Activated naive CD8-positive, alpha-beta T cell (primary cell): ENCODE measurements around the gene SHANK1.

Experiments
- H3K27ac Mint-ChIP-seq: one replicate; pipeline ENCODE4 v1.8.0; 2021; ENCODE audit warnings: mixed read lengths
- H3K27me3 Mint-ChIP-seq: one replicate; pipeline ENCODE4 v1.8.0; 2021; ENCODE audit warnings: mixed read lengths
- H3K36me3 Mint-ChIP-seq: one replicate; pipeline ENCODE4 v1.8.0; 2021; ENCODE audit warnings: mixed read lengths
- H3K4me1 Mint-ChIP-seq: one replicate; pipeline ENCODE4 v1.8.0; 2021; ENCODE audit warnings: low read depth, mixed read lengths
- H3K4me3 Mint-ChIP-seq: one replicate; pipeline ENCODE4 v1.8.0; 2021; ENCODE audit warnings: mild to moderate bottlenecking, mixed read lengths
- H3K9me3 Mint-ChIP-seq: one replicate; pipeline ENCODE4 v1.8.0; 2021; ENCODE audit warnings: low read depth, mixed read lengths

Gene SHANK1

GRCh38 chr19:50741179-50741933 lies 21.8 kb upstream of the SHANK1 start:
- Mint-ChIP-seq H3K9me3 (no peaks in the 10 kb centered on the region), H3K36me3 (no peaks in the 10 kb centered on the region), H3K4me1 (no peaks in the 10 kb centered on the region), H3K27ac (no peak overlapping the region), H3K4me3 (no peak overlapping the region), H3K27me3 (peaks cover 30% of the 10 kb centered on the region)

DNA sequence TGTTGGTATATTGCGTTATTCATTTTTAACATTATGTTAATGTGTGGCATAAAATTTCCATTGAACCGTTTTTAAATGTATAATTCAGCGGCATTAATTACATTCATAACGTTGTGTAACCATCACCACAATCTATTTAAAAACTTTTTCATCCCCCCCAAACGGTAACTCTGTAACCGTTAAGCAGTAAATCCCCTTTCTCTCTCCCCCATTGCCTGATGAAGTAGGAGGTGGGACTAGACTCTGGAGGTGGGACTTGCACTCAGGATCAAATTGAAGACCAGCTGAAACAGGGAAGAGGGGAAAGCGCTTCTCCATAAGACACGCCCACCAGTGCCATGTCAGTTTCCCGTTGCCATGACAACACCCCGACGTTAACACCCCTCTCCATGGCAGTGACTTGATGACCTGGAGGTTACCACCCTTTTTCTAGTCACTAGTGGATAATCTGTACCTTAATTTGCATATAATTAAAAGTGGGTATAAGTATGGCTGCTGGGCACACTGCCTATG lies 20.4 kb upstream of the SHANK1 start:
- Mint-ChIP-seq H3K4me1 (no peaks in the 10 kb centered on the region), H3K27me3 (peaks cover 30% of the 10 kb centered on the region), H3K9me3 (no peaks in the 10 kb centered on the region), H3K36me3 (no peaks in the 10 kb centered on the region), H3K4me3 (no peak overlapping the region), H3K27ac (no peak overlapping the region)

DNA sequence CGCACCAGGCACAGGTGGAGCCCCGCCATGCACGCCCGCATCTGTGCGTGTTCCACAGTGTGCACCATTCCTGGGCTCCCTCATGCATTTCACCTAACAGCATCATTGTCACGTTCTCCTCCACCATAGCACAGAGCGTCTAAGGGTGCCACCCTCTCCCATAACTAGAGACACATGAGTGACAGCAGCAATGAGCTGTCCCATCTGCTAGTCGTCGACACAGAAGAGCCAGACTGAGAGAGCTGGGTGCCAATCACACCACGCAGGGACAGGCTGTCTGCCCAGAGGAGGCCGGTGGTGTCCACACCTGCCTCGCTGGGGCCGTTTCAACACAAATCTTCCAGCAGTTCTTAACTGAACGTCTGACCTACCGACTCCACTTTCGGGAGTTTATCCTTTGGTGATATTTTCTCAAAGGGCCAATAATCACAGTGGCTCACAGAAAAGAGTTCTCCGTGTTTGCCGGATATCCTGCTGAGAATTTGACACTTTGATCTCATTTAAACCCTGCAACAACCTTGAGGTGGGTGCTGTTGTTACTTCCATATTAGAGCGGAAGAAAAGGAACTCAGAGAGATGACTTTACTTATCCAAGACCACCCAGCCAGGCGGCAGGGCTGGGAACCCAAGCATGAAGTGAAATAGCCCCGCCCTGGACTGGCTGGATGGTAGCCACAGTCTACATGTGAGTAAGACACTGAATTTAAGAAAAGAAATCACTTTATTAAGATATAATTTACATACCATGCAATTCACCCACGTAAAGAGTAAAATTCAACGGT lies 19.7 kb upstream of the SHANK1 start:
- Mint-ChIP-seq H3K9me3 (no peaks in the 10 kb centered on the region), H3K27ac (no peak overlapping the region), H3K4me1 (no peaks in the 10 kb centered on the region), H3K27me3 (peaks cover 28% of the 10 kb centered on the region), H3K36me3 (no peaks in the 10 kb centered on the region), H3K4me3 (no peak overlapping the region)

GRCh38 chr19:50736338-50736737 lies 16.7 kb upstream of the SHANK1 start:
- no peak overlapping the region for H3K4me3 Mint-ChIP-seq
- no peaks in the 10 kb centered on the region for H3K36me3 Mint-ChIP-seq
- no peak overlapping the region for H3K27ac Mint-ChIP-seq
- peaks cover 20% of the 10 kb centered on the region for H3K27me3 Mint-ChIP-seq
- no peaks in the 10 kb centered on the region for H3K9me3 Mint-ChIP-seq
- H3K4me1 Mint-ChIP-seq: no peaks in the 10 kb centered on the region

GRCh38 chr19:50735869-50736268 lies 16.3 kb upstream of the SHANK1 start:
- H3K27me3 Mint-ChIP-seq: peaks cover 20% of the 10 kb centered on the region
- H3K27ac Mint-ChIP-seq: no peak overlapping the region
- H3K36me3 Mint-ChIP-seq: no peaks in the 10 kb centered on the region
- no peak overlapping the region for H3K4me3 Mint-ChIP-seq
- H3K9me3 Mint-ChIP-seq: no peaks in the 10 kb centered on the region
- no peaks in the 10 kb centered on the region for H3K4me1 Mint-ChIP-seq

GRCh38 chr19:50729894-50730293 lies 10.3 kb upstream of the SHANK1 start:
- Mint-ChIP-seq H3K4me1 (peaks cover 27% of the 10 kb centered on the region), H3K27me3 (no peaks in the 10 kb centered on the region), H3K27ac (no peak overlapping the region), H3K9me3 (no peaks in the 10 kb centered on the region), H3K36me3 (peaks cover 3% of the 10 kb centered on the region), H3K4me3 (no peak overlapping the region)

- Mint-ChIP-seq H3K27me3 (no peaks in the 10 kb centered on the region), H3K36me3 (peaks cover 3% of the 10 kb centered on the region), H3K4me3 (peak overlapping the region; percentile 76), H3K4me1 (peaks cover 27% of the 10 kb centered on the region), H3K27ac (peak overlapping the region; percentile 90), H3K9me3 (no peaks in the 10 kb centered on the region)
Measured at GRCh38 chr19:50728084-50728737, 8.6 kb upstream of the SHANK1 start.

- Mint-ChIP-seq H3K4me3 (peak overlapping the region; percentile 88), H3K9me3 (no peaks in the 10 kb centered on the region), H3K27ac (peak overlapping the region; percentile 68), H3K27me3 (peaks cover 4% of the 10 kb centered on the region), H3K4me1 (peaks cover 30% of the 10 kb centered on the region), H3K36me3 (peaks cover 3% of the 10 kb centered on the region)
Measured at GRCh38 chr19:50725911-50726230, 6.3 kb upstream of the SHANK1 start.

- Mint-ChIP-seq H3K27ac (peak overlapping the region; percentile 88), H3K27me3 (peaks cover 7% of the 10 kb centered on the region), H3K9me3 (no peaks in the 10 kb centered on the region), H3K4me3 (peak overlapping the region; percentile 88), H3K36me3 (peaks cover 3% of the 10 kb centered on the region), H3K4me1 (peaks cover 33% of the 10 kb centered on the region)
Measured at GRCh38 chr19:50725218-50725910, 5.8 kb upstream of the SHANK1 start.

- peaks cover 37% of the 10 kb centered on the region for H3K4me1 Mint-ChIP-seq
- H3K4me3 Mint-ChIP-seq: peak overlapping the region; percentile 88
- H3K9me3 Mint-ChIP-seq: no peaks in the 10 kb centered on the region
- H3K27ac Mint-ChIP-seq: peak overlapping the region; percentile 88
- peaks cover 10% of the 10 kb centered on the region for H3K27me3 Mint-ChIP-seq
- H3K36me3 Mint-ChIP-seq: peaks cover 3% of the 10 kb centered on the region
Measured at GRCh38 chr19:50724522-50725217, 5.1 kb upstream of the SHANK1 start.

GRCh38 chr19:50723735-50724521 lies 4.3 kb upstream of the SHANK1 start:
- Mint-ChIP-seq H3K27me3 (peaks cover 10% of the 10 kb centered on the region), H3K9me3 (no peaks in the 10 kb centered on the region), H3K4me3 (peak overlapping the region; percentile 88), H3K4me1 (peaks cover 37% of the 10 kb centered on the region), H3K27ac (peak overlapping the region; percentile 46), H3K36me3 (peaks cover 3% of the 10 kb centered on the region)

- Mint-ChIP-seq H3K27me3 (peaks cover 10% of the 10 kb centered on the region), H3K9me3 (no peaks in the 10 kb centered on the region)
Measured at GRCh38 chr19:50723069-50723468, 3.5 kb upstream of the SHANK1 start, which contains the start of gene CLEC11A. Gene CLEC11A, plus strand, starts transcription at chr19:50723364. Its CDS starts 162 bp downstream, at chr19:50723526.

DNA sequence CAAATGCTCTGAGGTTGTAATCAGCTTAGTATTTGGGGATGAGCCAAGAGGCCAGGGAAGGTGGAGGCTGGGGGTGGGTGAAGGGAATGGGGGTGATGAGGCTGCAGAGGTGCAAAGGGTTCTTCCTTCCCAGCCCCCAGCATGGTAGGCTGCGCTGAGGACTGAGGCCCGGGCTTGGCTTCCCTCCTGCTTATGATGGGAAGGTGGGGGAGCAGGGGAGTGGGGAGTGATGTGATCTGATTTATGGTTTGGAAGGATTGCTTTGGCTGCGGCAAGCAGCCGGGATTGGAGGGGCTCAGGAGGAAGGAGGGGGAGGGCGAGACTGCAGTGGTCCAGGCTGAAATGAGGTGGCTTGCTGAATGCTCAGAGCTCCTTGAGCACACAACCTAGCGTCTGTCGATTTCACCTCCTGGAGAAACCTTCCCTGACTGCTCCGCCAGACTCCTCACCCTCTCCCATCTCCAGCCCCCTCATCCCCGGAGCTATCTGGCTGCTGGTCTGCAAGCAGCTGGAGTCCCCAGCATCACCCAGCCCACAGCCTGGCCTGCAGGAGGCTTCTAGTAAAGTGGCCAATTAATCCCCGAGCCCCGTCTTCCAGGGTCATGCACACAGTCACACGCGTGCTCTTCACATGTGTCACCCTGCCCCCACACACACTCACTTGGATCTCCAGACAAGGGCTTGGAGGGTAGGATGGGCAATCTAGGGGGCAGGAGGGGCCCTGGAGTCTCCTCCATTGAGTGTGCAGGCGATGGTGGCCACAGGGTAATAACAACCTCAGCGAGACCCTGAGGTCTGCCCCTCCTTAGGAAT lies 2.8 kb upstream of the SHANK1 start:
- peaks cover 2% of the 10 kb centered on the region for H3K36me3 Mint-ChIP-seq
- H3K27me3 Mint-ChIP-seq: peaks cover 11% of the 10 kb centered on the region
- no peak overlapping the region for H3K27ac Mint-ChIP-seq
- no peak overlapping the region for H3K4me3 Mint-ChIP-seq
- peaks cover 27% of the 10 kb centered on the region for H3K4me1 Mint-ChIP-seq
- H3K9me3 Mint-ChIP-seq: no peaks in the 10 kb centered on the region

More at GRCh38 chr19:50723069-50723468, 3.5 kb upstream of the SHANK1 start, which contains the start of gene CLEC11A:
- Mint-ChIP-seq H3K4me1 (peaks cover 31% of the 10 kb centered on the region), H3K36me3 (peaks cover 3% of the 10 kb centered on the region), H3K27ac (peak within 1 kb of the TSS; percentile 46), H3K4me3 (peak within 1 kb of the TSS; percentile 88)
